Midbrain (tissue), 1 donor: ENCODE measurements around the gene TRAPPC2.
"Not testable (repeated sequence)": the region's sequence is repeated elsewhere in the genome, so short reads cannot be mapped to it uniquely, and the experiment has no call there.

ENCODE experiments used
- DNase-seq: peaks from one replicate; lab custom pipeline; 2025; lab: John Stamatoyannopoulos, UW

The TRAPPC2 gene

GRCh38 chrX:13747836-13748235 is 13.4 kb upstream of the TRAPPC2 start:
- peak; percentile 50 for DNase-seq

GRCh38 chrX:13742397-13743176 is 8.2 kb upstream of the TRAPPC2 start:
- DNase-seq: no peak

GRCh38 chrX:13741695-13742094 is 7.3 kb upstream of the TRAPPC2 start:
- DNase-seq: no peak

GRCh38 chrX:13733506-13733905 is 914 bp downstream of the TRAPPC2 start:
- DNase-seq: no peak

GRCh38 chrX:13732246-13733067 is 2.0 kb downstream of the TRAPPC2 start:
- no peak for DNase-seq

GRCh38 chrX:13730523-13730922 is 3.9 kb downstream of the TRAPPC2 start:
- DNase-seq: not testable (repeated sequence)

- not testable (repeated sequence) for DNase-seq
Observed at GRCh38 chrX:13726583-13726982, 7.8 kb downstream of the TRAPPC2 start.

- DNase-seq: not testable (repeated sequence)
Observed at GRCh38 chrX:13724878-13725277, 9.5 kb downstream of the TRAPPC2 start.

- peak; percentile 16 for DNase-seq
Observed at GRCh38 chrX:13721819-13722519, 12.5 kb downstream of the TRAPPC2 start.

GRCh38 chrX:13721371-13721770 is 13.0 kb downstream of the TRAPPC2 start:
- DNase-seq: no peak

- DNase-seq: no peak
Observed at GRCh38 chrX:13719192-13719856, 15.1 kb downstream of the TRAPPC2 start.

- DNase-seq: no peak
Observed at GRCh38 chrX:13717700-13718472, 16.5 kb downstream of the TRAPPC2 start.

GRCh38 chrX:13716905-13717304 is 17.5 kb downstream of the TRAPPC2 start:
- DNase-seq: no peak

GRCh38 chrX:13716455-13716854 is 18.0 kb downstream of the TRAPPC2 start:
- no peak for DNase-seq

- DNase-seq: no peak
Observed at GRCh38 chrX:13711141-13711540, 23.3 kb downstream of the TRAPPC2 start.

- no peak for DNase-seq
Observed at GRCh38 chrX:13703589-13703988, 30.8 kb downstream of the TRAPPC2 start.

GRCh38 chrX:13703135-13703534 is 31.3 kb downstream of the TRAPPC2 start:
- DNase-seq: no peak

- no peak for DNase-seq
Observed at GRCh38 chrX:13702111-13702789, 32.2 kb downstream of the TRAPPC2 start.

- DNase-seq: no peak
Observed at GRCh38 chrX:13700380-13700779, 34.0 kb downstream of the TRAPPC2 start.

GRCh38 chrX:13699183-13699826 is 35.1 kb downstream of the TRAPPC2 start:
- no peak for DNase-seq
